ENCODE results near the gene MYCN.
"Not testable (repeated sequence)": the region's sequence is repeated elsewhere in the genome, so short reads cannot be mapped to it uniquely, and the experiment has no call there.

Gene MYCN

GRCh38 chr2:15943378-15944280 is 3.3 kb downstream of the MYCN start:
- DNase-seq (ENCODE audit: low read depth) = no peak

GRCh38 chr2:15944325-15945017 is 4.1 kb downstream of the MYCN start:
- DNase-seq (ENCODE audit: low read depth) = no peak

- DNase-seq (ENCODE audit: low read depth) = no peak
These were observed 5.8 kb downstream of the MYCN start for GRCh38 chr2:15945909-15946705.

DNA sequence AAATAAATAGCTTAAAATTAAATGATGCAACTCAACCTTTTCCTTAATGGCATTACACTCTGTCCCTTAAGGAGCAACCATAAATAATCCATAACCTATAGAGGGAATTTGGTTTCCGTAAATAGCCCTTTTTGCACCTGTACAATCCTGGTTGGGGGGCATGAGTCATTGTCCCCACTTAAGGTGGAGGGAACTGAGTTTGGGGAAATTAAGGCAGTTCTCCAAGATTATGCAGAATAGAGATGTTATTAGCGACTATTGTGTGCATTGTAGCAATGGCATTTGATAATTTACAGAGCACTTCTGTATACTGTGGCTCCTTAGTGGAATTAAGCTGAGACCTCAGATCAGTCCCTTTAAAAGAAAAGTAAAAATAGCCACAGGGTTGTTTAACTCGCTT is 6.6 kb downstream of the MYCN start:
- DNase-seq (ENCODE audit: low read depth) = no peak

DNA sequence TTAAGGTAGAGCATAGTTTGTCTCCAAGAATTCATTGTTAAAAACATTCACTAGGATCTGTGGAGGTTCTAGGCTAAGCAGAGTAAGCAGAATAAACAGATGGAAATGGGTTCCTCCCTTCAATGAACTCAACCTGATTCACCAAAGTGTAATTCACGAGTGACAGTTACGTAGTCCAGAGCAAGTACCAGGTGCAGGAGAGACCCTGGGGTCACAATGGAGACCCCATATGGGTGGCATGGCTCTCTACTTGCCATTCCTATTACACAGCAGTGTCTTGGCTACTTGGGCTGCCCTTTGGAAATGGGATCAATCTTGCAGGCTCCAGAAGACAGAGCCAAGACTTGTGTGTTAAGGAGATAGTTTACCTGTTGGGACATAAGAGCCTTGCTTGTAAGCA is 7.1 kb downstream of the MYCN start:
- DNase-seq (ENCODE audit: low read depth) = no peak

GRCh38 chr2:15948704-15948957 is 8.3 kb downstream of the MYCN start:
- no peak for DNase-seq (ENCODE audit: low read depth)

DNA sequence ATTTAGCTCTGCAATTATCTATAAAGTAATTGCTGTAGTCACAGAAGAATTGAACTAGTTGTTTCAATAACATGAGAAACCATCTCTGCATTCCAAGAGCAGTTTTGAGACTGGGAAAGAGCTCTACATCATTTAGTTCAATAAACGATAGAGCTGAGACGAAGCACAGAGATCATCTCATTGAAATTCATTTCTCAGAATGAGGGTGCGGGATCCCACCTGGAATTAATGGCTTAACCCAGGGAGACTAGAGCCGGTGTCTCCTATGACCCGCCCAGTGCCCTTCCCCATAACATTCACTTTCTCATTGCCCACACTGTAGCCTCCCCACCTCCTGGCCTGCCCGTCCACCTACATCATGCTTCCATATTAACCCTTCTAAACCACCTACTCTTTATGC is 8.8 kb downstream of the MYCN start:
- no peak for DNase-seq (ENCODE audit: low read depth)

GRCh38 chr2:15949551-15949950 is 9.2 kb downstream of the MYCN start:
- DNase-seq (ENCODE audit: low read depth) = no peak

DNA sequence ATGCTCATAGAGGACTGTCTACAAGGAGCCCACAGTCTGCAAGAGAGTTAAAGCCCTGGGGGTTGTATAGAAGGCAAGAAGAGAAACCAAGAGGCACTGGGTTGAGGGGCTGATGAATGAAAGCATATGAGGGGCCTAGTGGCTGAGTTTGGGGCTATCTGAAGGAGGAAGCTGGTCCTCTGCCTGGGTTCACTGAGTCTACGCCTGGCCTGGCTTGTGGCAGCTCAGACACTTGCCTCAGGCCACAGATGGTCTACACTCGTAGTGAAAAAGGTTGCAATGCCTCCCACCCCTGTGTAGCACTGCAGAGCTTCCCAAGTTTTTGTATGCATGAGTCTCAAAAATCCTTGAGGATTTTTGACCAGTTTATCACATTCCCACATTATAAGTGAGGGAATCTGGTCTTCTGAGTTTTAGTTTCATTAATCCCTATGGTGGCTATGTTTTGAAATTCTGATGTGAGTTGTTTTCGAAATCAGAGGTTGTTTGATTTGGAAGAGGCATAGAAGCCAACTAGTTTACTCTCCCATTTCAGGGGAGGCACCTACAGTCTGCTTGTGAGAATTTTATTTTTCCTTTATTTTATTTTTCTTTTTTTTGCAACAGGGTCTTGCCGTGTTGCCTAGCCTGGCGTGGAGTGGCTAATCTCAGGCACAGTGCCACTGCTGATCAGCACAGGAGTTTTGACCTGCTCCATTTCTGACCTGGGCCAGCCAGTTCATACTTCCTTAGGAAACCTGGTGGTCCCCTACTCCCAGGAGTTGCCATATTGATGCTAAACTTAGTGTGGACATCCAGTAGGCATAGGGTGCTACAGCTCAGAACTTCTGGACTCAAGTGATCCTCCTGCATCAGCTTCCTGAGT is 10.0 kb downstream of the MYCN start:
- no peak for DNase-seq (ENCODE audit: low read depth)

GRCh38 chr2:15951936-15952335 is 11.6 kb downstream of the MYCN start:
- DNase-seq (ENCODE audit: low read depth) = not testable (repeated sequence)

DNA sequence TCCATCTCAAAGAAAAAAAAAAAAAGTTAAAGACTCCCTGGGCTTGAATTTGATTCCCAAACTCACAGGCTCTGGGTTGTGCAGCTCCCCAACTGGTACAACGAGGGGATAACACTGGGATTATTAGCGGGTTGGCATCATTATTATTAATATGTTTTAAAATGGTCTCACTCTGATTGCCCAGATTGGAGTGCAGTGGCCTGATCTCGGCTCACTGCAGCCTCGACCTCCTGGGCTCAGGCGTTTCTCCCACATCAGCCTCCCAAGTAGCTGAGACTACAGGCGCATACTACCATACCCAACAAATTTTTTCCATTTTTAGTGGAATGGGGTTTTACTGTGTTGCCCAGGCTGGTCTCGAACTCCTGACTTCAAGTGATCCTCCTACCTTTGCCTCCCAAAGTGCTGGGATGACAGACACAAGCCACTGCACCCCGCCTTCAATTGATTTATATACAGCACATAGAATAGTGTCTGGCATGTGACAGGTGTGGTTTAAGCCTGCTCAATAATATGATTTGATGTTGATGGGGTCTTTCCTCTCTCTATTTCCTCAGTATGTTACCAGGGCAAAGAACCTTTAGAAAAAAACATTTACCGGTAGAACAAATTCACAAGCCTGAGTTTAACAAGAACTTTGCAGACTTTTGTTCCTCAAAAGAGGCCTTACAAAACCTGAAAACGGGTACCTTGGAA is 12.2 kb downstream of the MYCN start:
- no peak for DNase-seq (ENCODE audit: low read depth)

- no peak for DNase-seq (ENCODE audit: low read depth)
These were observed 12.8 kb downstream of the MYCN start for GRCh38 chr2:15953147-15953630.

DNA sequence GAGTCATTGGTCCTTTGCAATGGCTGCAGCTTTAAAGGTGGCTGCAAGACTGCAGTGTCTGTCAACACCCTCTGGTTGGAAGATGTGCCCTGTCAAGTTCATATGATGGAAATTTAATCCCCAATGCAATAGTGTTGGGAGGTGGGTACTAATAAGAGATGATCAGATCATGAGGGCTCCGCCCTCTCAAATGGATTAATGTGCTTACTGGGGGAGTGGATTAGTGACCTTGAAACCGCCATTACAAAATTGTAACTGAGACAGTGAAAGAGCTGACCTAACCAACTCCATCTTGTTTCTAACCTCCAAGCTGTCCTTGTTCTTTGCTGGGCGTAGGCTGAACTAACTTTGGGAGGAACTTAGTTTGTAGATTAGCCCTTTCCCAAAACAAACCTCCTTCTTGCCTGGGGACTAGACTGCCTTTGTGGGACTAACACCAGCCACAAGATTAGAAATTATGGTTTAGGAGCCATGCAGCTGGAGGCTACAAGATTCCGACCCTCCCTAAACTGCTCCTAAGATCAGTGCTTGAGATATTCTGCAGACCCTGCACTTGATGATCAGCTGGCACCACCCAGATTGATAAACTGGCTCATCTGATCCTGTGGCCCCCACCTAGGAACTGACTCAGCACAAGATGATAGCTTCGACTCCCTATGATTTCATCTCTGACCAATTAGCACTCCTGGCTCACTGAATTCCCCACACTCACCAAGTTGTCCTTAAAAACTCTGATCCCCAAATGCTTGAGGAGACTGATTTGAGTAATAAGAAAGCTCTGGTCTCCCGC is 13.7 kb downstream of the MYCN start:
- DNase-seq (ENCODE audit: low read depth) = no peak

- DNase-seq (ENCODE audit: low read depth) = no peak
These were observed 14.4 kb downstream of the MYCN start for GRCh38 chr2:15954761-15955160.

- no peak for DNase-seq (ENCODE audit: low read depth)
These were observed 15.1 kb downstream of the MYCN start for GRCh38 chr2:15955232-15955988.

DNA sequence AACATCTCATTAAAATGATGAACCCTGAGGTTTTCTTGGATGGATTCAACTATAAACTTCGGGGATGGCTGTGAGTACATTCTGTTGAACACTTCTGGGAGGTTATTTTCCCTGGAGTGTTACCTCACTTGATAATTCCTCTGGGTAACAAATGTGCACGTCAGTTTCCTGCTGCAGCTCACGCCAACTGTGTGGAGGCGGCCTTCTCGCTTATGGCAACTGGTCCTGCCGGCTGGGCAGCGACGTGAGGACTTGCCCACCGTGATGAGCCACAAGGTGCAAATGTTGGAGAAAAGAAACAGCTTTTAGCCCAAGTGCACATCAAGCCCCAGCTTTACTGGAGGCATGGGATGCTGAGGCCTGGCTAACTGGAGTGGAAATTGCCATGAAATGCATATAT is 15.9 kb downstream of the MYCN start:
- no peak for DNase-seq (ENCODE audit: low read depth)

DNA sequence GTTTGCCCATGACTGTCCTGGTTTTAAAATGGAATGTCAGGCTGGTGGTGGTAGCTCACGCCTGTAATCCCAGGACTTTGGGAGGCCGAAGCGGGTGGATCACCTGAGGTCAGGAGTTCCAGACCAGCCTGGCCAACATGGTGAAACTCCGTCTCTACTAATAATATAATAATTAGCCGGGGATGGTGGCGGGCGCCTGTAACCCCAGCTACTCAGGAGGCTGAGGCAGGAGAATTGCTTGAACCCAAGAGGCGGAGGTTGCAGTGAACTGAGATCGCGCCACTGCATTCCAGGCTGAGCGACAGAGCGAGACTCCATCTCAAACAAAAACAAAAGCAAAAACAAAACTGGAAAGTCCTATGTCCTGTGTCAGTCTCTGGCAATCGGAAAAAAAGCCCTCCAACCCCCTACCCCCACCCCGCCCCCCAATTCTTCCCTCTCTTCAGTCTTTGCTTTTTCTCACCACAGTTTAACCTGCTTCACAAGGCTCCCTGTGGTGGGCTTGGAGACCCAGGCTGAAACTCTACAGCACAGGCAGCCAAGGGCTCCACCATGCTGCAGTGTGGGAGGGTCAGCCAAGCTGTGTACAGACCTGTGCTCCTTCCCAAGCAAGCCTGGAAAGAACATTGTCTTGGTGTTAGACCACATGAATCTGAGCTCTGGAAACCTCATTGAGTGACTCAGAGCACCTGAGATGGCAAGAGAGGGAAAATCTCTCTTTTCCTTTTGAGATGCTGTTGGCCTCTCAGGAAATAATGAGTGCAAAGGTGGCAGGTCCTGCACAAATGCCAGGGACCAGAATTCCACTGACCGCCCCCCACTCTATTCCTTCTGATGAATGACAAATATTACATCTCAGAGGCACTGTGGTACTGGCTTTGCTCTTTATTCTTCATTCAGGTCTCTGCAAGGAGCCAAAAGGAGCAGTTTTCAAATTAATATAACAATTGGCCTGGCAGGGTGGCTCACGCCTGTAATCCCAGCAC is 16.7 kb downstream of the MYCN start:
- DNase-seq (ENCODE audit: low read depth) = no peak
